MM.1S (cell line): Measurements from ENCODE around the gene SRRM2.

ENCODE experiments used
- DNase-seq: peaks from one replicate; pipeline ENCODE4 v3.0.0-alpha.2; 2015
- H2AFZ ChIP-seq: fragments of 300-600 bp; sonication (generic); 2 replicates; pipeline ENCODE4 v1.6.0; 2016; ENCODE audit warnings: antibody characterized with exemption, low read length
- H3F3A ChIP-seq: fragments of 300-600 bp; sonication (generic); 2 replicates; pipeline ENCODE4 v1.6.1; 2016; ENCODE audit warnings: mild to moderate bottlenecking, antibody characterized with exemption, low read length, moderate library complexity, mixed read lengths; ENCODE audit not compliant: insufficient read depth
- H3K27ac ChIP-seq: fragments of 300-600 bp; sonication (generic); 2 replicates; pipeline ENCODE4 v1.5.1; 2016; ENCODE audit warnings: mild to moderate bottlenecking, low read length
- H3K27me3 ChIP-seq: fragments of 300-600 bp; sonication (generic); replicated peaks from 2 replicates; pipeline ENCODE4 v1.6.0; 2016; ENCODE audit warnings: low read length; ENCODE audit not compliant: insufficient read depth
- H3K36me3 ChIP-seq: fragments of 300-600 bp; sonication (generic); replicated peaks from 2 replicates; pipeline ENCODE4 v1.6.1; 2016; ENCODE audit warnings: mild to moderate bottlenecking, low read length, mixed read lengths; ENCODE audit not compliant: insufficient read depth
- H3K4me1 ChIP-seq: fragments of 300-600 bp; sonication (generic); 2 replicates; pipeline ENCODE4 v1.6.1; 2016; ENCODE audit warnings: low read length, mixed read lengths
- H3K4me2 ChIP-seq: fragments of 300-600 bp; sonication (generic); 2 replicates; pipeline ENCODE4 v1.6.0; 2016; ENCODE audit warnings: low read depth, low read length
- H3K4me3 ChIP-seq: fragments of 300-600 bp; sonication (generic); 2 replicates; pipeline ENCODE4 v1.5.1; 2016; ENCODE audit warnings: low read length, mixed read lengths
- H3K79me2 ChIP-seq: fragments of 300-600 bp; sonication (generic); 2 replicates; pipeline ENCODE4 v1.6.1; 2016; ENCODE audit warnings: mixed run types, low read length, mixed read lengths
- H3K9ac ChIP-seq: fragments of 300-600 bp; sonication (generic); 2 replicates; pipeline ENCODE4 v1.6.1; 2016; ENCODE audit warnings: low read length, mixed read lengths
- H3K9me2 ChIP-seq: fragments of 300-600 bp; sonication (generic); replicated peaks from 2 replicates; pipeline ENCODE4 v1.6.1; 2016; ENCODE audit warnings: mild to moderate bottlenecking, low read length, mixed read lengths; ENCODE audit not compliant: insufficient read depth
- H3K9me3 ChIP-seq: fragments of 300-600 bp; sonication (generic); replicated peaks from 2 replicates; pipeline ENCODE4 v1.6.1; 2016; ENCODE audit warnings: mild to moderate bottlenecking, low read length, mixed read lengths; ENCODE audit not compliant: insufficient read depth
- H4K20me1 ChIP-seq: fragments of 300-600 bp; sonication (generic); 2 replicates; pipeline ENCODE4 v1.6.1; 2016; ENCODE audit warnings: mild to moderate bottlenecking, low read length, moderate library complexity, mixed read lengths; ENCODE audit not compliant: insufficient read depth
- CTCF ChIP-seq: fragments of 300-600 bp; sonication (generic); IDR thresholded peaks from 2 replicates; pipeline ENCODE4 v1.5.1; 2016; ENCODE audit warnings: antibody characterized with exemption, low read length, mixed read lengths
- EZH2 ChIP-seq: fragments of 300-600 bp; sonication (generic); optimal IDR thresholded peaks from 2 replicates; pipeline ENCODE3; 2017; ENCODE audit warnings: low read depth, mild to moderate bottlenecking, antibody characterized with exemption, low read length, mixed read lengths
- EZH2phosphoT487 ChIP-seq: fragments of 300-600 bp; sonication (generic); IDR thresholded peaks from 2 replicates; pipeline ENCODE4 v1.6.1; 2018; ENCODE audit warnings: antibody characterized with exemption, low read length

SRRM2 gene

GRCh38 chr16:2798723-2799204, 46.3 kb downstream of the SRRM2 start:
- Histone ChIP-seq H3K4me3 (no peak overlapping the region), H3F3A (no peaks in the 10 kb centered on the region), H3K27ac (no peak overlapping the region), H3K9me3 (no peaks in the 10 kb centered on the region), H3K4me2 (no peak overlapping the region), H4K20me1 (no peaks in the 10 kb centered on the region), H3K4me1 (peaks cover 6% of the 10 kb centered on the region; the same call in 1 of the 2 replicates), H3K9ac (no peak overlapping the region), H2AFZ (no peak overlapping the region), H3K79me2 (no peaks in the 10 kb centered on the region), H3K36me3 (no peaks in the 10 kb centered on the region), H3K27me3 (peaks cover 49% of the 10 kb centered on the region), H3K9me2 (no peaks in the 10 kb centered on the region)
- TF ChIP-seq EZH2, result no peak
- TF ChIP-seq EZH2phosphoT487, result no peak
- TF ChIP-seq CTCF, result no peak
- DNase-seq, result no peak

- H2AFZ ChIP-seq, result no peak overlapping the region
- H3K9me2 ChIP-seq, result no peaks in the 10 kb centered on the region
- H3F3A ChIP-seq, result no peaks in the 10 kb centered on the region
- no peak for DNase-seq
- no peaks in the 10 kb centered on the region for H4K20me1 ChIP-seq
- H3K27me3 ChIP-seq, result peaks cover 49% of the 10 kb centered on the region
- H3K9ac ChIP-seq, result no peak overlapping the region
- no peaks in the 10 kb centered on the region for H3K9me3 ChIP-seq
- H3K4me3 ChIP-seq, result no peak overlapping the region
- H3K4me1 ChIP-seq, result peaks cover 6% of the 10 kb centered on the region; the same call in 1 of the 2 replicates
- H3K36me3 ChIP-seq, result no peaks in the 10 kb centered on the region
- H3K27ac ChIP-seq, result no peak overlapping the region
- H3K4me2 ChIP-seq, result no peak overlapping the region
- H3K79me2 ChIP-seq, result no peaks in the 10 kb centered on the region
- TF ChIP-seq CTCF (no peak), EZH2 (no peak), EZH2phosphoT487 (no peak)
Measured at GRCh38 chr16:2799205-2799858, 46.9 kb downstream of the SRRM2 start.

- Histone ChIP-seq H3K4me3 (no peak overlapping the region), H3K36me3 (no peaks in the 10 kb centered on the region), H2AFZ (no peak overlapping the region), H4K20me1 (no peaks in the 10 kb centered on the region), H3K9me2 (no peaks in the 10 kb centered on the region), H3K9ac (no peak overlapping the region), H3K4me2 (no peak overlapping the region), H3K27ac (no peak overlapping the region), H3K27me3 (peaks cover 53% of the 10 kb centered on the region), H3F3A (no peaks in the 10 kb centered on the region), H3K9me3 (no peaks in the 10 kb centered on the region), H3K79me2 (no peaks in the 10 kb centered on the region), H3K4me1 (peaks cover 6% of the 10 kb centered on the region; the same call in 1 of the 2 replicates)
- TF ChIP-seq EZH2phosphoT487 (no peak), CTCF (no peak), EZH2 (no peak)
- no peak for DNase-seq
Measured at GRCh38 chr16:2799859-2800226, 47.4 kb downstream of the SRRM2 start.
